NK-92 (cell line): Measurements from ENCODE around the gene NR2F6.
"Not testable (repeated sequence)": the region's sequence is repeated elsewhere in the genome, so short reads cannot be mapped to it uniquely, and the experiment has no call there.

Source experiments
- DNase-seq: peaks from one replicate; lab custom pipeline; 2025; ENCODE audit not compliant: unreplicated experiment; lab: John Stamatoyannopoulos, UW

The NR2F6 gene

DNA sequence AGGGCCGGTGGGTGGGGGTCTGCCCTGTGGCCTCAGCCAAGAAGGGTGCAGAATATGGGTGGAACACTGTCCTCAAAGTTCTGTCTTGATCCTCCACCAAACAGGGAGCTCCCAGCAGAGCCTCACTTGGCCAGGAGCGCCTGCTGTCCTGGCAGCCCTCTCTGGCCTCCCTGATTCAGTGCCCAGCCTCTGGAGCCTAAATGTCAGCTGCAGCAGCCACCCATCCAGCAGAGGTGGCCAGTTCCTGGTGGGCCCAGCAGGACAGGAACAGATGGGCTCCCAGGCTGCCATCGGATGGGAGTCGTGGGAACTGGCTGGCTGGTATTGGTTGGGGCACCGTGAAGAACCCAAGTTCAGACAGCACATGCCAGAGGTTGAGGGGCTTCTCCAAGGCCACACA lies 32.4 kb downstream of the NR2F6 start:
- DNase-seq, result no peak

GRCh38 chr19:17211547-17212446 lies 33.9 kb downstream of the NR2F6 start:
- DNase-seq, result no peak

GRCh38 chr19:17210296-17210695 lies 35.4 kb downstream of the NR2F6 start:
- no peak for DNase-seq

- DNase-seq, result no peak
These were observed 36.3 kb downstream of the NR2F6 start for GRCh38 chr19:17209126-17210036.

- DNase-seq, result no peak
These were observed 38.8 kb downstream of the NR2F6 start for GRCh38 chr19:17206736-17207581.

- DNase-seq, result no peak
These were observed 40.2 kb downstream of the NR2F6 start for GRCh38 chr19:17205237-17206140.

DNA sequence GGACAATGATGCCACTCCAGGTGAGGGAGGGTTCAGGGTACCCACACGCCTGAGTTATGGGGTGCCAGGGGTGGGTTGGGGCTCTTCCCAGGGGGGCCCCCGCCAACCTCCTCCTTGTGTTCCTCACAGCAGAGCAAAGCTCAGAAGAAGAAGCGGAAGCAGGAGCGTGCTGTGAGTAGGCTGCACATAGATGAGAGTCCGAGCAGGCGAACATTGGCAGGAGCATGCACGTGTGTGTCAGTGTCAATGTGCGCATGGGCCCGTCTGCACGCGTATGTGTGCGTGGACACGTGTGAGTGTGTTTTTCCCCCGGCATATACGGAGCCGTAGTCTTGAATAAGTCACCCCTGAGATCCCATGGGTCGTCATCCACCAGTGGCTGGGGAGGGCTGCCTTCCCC lies 43.0 kb downstream of the NR2F6 start:
- DNase-seq, result no peak

GRCh38 chr19:17202249-17202648 lies 43.5 kb downstream of the NR2F6 start:
- no peak for DNase-seq

- no peak for DNase-seq
These were observed 45.2 kb downstream of the NR2F6 start for GRCh38 chr19:17200408-17201079.

DNA sequence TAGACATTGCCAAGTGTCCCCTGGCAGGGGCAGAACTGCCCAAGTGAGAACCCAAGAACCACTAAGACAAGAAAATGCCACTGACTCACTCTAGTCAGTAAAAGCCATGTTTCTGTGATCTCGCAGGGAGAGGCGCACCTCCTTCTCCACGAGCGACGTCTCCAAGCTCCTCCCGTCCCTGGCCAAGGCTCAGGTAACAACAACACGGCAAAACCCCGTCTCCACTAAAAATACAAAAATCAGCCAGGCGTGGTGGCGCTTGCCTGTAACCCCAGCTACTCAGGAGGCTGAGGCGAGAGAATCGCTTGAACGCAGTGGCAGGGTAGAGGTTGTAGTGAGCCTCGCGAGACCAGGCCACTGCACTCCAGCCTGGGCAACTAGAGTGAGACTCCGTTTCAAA lies 48.1 kb downstream of the NR2F6 start:
- DNase-seq, result no peak

DNA sequence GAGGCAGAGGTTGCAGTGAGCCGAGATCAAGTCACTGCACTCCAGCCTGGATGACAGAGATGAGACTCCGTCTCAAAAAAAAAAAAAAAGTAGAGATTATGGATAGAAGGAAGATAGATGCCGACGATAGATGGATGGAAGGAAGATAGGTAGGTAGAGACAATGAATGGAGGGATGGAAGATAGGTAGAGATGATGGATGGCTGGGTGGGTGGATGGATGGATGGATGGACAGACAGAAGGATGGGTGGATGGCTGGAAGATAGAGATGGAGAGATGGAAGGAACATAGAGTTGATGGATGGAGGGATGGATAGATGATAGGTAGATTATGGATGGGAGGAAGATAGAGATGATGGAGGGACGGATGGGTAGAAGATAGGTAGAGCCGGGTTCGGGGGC lies 49.1 kb downstream of the NR2F6 start:
- DNase-seq, result no peak

DNA sequence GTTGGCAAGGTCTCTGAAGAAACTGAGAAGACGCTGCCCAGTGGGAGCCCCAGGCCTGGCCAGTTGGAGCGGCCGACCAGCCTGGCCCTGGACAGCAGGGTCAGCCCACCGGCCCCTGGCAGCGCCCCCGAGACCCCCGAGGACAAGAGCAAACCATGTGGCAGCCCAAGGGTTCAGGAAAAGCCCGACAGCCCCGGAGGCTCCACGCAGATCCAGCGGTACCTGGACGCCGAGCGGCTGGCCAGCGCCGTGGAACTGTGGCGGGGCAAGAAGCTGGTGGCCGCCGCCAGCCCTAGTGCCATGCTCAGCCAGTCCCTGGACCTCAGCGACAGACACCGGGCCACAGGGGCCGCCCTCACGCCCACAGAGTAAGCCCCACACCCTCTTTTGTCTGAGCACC lies 50.6 kb downstream of the NR2F6 start:
- no peak for DNase-seq

GRCh38 chr19:17194608-17195007 lies 51.1 kb downstream of the NR2F6 start:
- DNase-seq, result no peak

GRCh38 chr19:17192751-17193150 lies 53.0 kb downstream of the NR2F6 start:
- DNase-seq, result no peak

GRCh38 chr19:17191736-17192135 lies 54.0 kb downstream of the NR2F6 start:
- DNase-seq, result not testable (repeated sequence)

- DNase-seq, result no peak
These were observed 60.1 kb downstream of the NR2F6 start for GRCh38 chr19:17185590-17185989.

GRCh38 chr19:17184371-17184841 lies 61.3 kb downstream of the NR2F6 start:
- no peak for DNase-seq

- no peak for DNase-seq
These were observed 61.8 kb downstream of the NR2F6 start for GRCh38 chr19:17183858-17184321.

DNA sequence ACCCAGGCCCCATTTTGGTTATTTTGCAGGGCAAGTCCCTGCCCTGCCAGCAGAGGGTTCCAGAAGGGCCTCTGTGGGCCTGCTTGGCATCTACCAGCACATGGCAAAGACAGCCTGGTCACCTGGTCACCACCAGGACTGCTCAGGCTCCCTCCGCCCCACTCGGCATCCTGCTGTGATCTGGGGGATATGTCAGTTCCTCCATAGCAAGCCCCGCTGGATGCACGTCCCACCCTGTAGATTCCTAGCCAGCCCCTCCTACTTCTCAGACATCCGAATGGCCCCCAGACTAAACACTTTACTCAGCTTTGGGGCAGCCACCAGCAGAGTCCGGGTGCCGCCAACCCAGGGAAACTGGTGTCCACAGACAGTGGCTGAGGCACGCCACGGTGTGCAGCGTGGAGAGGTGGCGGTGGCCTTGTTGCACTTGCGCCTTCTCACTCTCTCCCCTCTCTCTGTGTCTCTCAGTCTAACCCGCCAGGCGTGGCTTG lies 62.4 kb downstream of the NR2F6 start:
- DNase-seq, result no peak
